ENCODE measurements around the gene OSCP1. TPM values are rescaled to one million over a fixed set of nuclear protein-coding genes. Genes with fewer than 3 reads are reported as not detected.
A peak's percentile ranks its signal among the peaks of the same experiment; 100 is the strongest.

Gene OSCP1
- total RNA-seq, 2 experiments from 2014 or later: 1.2 to 1.5 TPM

DNA sequence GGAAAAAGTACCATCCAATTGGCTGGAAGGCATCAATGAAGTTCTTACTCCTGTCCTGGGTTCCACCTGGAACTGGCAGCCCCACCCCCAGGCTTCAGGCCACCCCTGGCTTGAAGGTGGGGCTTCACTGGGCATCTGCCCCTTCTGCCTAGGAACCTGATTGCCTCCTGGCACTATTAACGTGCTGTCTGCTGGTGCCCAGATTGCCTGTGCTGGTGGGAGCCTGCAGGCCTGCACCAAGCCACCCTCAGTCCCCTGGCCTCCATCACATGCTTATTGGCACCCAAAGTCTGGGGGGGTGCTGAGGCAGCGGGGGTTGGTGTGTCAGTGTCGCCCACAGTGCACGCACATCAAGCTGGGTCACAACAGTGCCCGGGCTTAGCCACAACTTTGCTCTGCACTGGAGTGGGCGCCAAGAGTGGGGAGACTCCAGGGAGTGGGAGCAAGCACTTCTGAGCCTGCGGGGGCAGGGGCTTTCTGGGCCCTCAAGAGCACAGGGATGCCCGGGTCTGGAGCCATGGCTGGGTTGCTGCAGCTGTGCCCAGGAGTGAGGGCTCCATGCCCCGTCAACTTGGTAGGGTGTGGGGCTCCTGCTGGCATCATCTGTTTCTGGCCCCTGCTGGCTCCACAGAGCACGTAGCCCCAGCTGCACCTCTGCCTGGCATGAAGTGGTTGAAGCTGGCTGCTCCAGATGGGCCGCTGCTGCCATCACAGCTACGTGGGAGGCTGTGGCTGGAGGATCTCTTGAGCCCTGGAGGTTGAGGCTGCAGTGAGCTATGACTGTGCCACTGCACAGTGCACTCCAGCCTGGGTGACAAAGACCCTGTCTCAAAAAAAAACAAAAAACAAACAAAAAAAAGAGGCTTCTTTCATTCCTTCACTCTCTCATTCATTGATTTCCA is 48.4 kb downstream of the OSCP1 start:
- Mint-ChIP-seq H3K27ac (peak overlapping the region; percentile 69), H3K27me3 (no peaks in the 10 kb centered on the region), H3K9me3 (no peaks in the 10 kb centered on the region), H3K36me3 (ENCODE audit: low read depth) (no peaks in the 10 kb centered on the region), H3K4me1 (ENCODE audit: low read depth) (peaks cover 20% of the 10 kb centered on the region), H3K4me3 (peak overlapping the region; percentile 59)
- TF ChIP-seq, protein P1, sequence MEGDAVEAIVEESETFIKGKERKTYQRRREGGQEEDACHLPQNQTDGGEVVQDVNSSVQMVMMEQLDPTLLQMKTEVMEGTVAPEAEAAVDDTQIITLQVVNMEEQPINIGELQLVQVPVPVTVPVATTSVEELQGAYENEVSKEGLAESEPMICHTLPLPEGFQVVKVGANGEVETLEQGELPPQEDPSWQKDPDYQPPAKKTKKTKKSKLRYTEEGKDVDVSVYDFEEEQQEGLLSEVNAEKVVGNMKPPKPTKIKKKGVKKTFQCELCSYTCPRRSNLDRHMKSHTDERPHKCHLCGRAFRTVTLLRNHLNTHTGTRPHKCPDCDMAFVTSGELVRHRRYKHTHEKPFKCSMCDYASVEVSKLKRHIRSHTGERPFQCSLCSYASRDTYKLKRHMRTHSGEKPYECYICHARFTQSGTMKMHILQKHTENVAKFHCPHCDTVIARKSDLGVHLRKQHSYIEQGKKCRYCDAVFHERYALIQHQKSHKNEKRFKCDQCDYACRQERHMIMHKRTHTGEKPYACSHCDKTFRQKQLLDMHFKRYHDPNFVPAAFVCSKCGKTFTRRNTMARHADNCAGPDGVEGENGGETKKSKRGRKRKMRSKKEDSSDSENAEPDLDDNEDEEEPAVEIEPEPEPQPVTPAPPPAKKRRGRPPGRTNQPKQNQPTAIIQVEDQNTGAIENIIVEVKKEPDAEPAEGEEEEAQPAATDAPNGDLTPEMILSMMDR (IDR thresholded peaks at IDR 0.05): no peak
- POLR2A ChIA-PET: interaction anchor here (1.1 kb wide), 1 partner anchor 32 kb away, joined by 3 read pairs; no protein-coding TSS in a partner anchor
- no peak for ATAC-seq
- intact Hi-C loops (cut with micrococcal nuclease): no loop called here
- CTCF ChIA-PET: interaction anchor here (1.5 to 6.2 kb wide), 2 partner anchors 15 to 34 kb away, joined by 4 to 29 read pairs; no protein-coding TSS in a partner anchor
- DNase-seq: no peak

- peaks cover 5% of the 10 kb centered on the region for H3K36me3 Mint-ChIP-seq (ENCODE audit: low read depth)
- peak; percentile 88 for DNase-seq
- H3K27me3 Mint-ChIP-seq: no peaks in the 10 kb centered on the region
- intact Hi-C loops (cut with micrococcal nuclease): no loop called here
- ChIA-PET POLR2A (interaction anchor here (1.0 to 6.3 kb wide), 4 partner anchors 10 to 32 kb away, joined by 3 to 119 read pairs (median 4); partner anchors contain the start of gene STK40), CTCF (interaction anchor here (0.5 to 6.2 kb wide), 6 partner anchors 11 to 115 kb away, joined by 3 to 29 read pairs (median 3); no protein-coding TSS in a partner anchor)
- peak overlapping the region; percentile 69 for H3K27ac Mint-ChIP-seq
- H3K4me3 Mint-ChIP-seq: peak overlapping the region; percentile 59
- peak; percentile 71 for ATAC-seq
- TF ChIP-seq, protein P1 (IDR thresholded peaks at IDR 0.05): no peak
- no peaks in the 10 kb centered on the region for H3K9me3 Mint-ChIP-seq
- peaks cover 26% of the 10 kb centered on the region for H3K4me1 Mint-ChIP-seq (ENCODE audit: low read depth)
These were observed 49.2 kb downstream of the OSCP1 start for GRCh38 chr1:36400825-36401601.

GRCh38 chr1:36400514-36400824 is 49.8 kb downstream of the OSCP1 start:
- intact Hi-C loops (cut with micrococcal nuclease): no loop called here
- H3K27me3 Mint-ChIP-seq: no peaks in the 10 kb centered on the region
- TF ChIP-seq, protein P1 (IDR thresholded peaks at IDR 0.05): no peak
- DNase-seq: no peak
- no peak for ATAC-seq
- no peak overlapping the region for H3K4me3 Mint-ChIP-seq
- H3K27ac Mint-ChIP-seq: no peak overlapping the region
- POLR2A ChIA-PET: interaction anchor here (0.6 to 6.3 kb wide), 5 partner anchors 9 to 290 kb away, joined by 3 to 119 read pairs (median 3); partner anchors contain the start of gene STK40
- no peaks in the 10 kb centered on the region for H3K9me3 Mint-ChIP-seq
- CTCF ChIA-PET: interaction anchor here (0.5 to 6.2 kb wide), 6 partner anchors 12 to 115 kb away, joined by 3 to 29 read pairs (median 3); no protein-coding TSS in a partner anchor
- peaks cover 26% of the 10 kb centered on the region for H3K4me1 Mint-ChIP-seq (ENCODE audit: low read depth)
- H3K36me3 Mint-ChIP-seq (ENCODE audit: low read depth): peaks cover 5% of the 10 kb centered on the region

DNA sequence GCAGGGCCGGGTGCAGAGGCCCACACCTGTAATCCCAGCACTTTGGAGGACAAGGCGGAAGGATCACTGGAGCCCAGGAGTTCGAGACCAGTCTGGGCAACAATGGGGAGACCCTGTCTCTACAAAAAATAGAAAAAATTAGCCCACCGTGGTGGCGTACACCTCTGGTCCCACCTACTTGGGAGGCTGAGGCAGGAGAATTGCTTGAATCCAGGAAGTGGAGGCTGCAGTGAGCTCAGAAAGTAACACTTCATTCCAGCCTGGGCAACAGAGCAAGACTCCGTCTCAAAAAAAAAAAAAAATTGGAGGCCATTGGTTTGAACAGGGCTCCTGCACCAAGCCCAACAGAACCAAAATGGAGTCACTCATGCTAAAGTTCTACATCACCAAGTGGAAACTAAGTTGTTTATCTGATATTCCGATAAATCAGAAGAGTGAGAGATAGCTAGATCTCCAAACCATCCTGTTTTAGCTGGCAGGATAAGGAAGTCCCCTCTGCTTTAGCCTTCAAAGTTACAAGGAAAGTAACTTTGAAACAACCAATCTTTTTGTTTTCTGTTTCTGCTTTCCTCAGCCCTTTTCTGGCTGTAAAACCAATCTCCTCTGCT is 51.8 kb downstream of the OSCP1 start:
- no peak for DNase-seq

More for the DNA sequence above, 51.8 kb downstream of the OSCP1 start:
- ATAC-seq: no peak
- POLR2A ChIA-PET: interaction anchor here (1.2 to 6.3 kb wide), 9 partner anchors 10 to 237 kb away, joined by 3 to 119 read pairs (median 10); partner anchors contain the start of genes EVA1B and STK40
- H3K9me3 Mint-ChIP-seq: no peaks in the 10 kb centered on the region
- peaks cover 29% of the 10 kb centered on the region for H3K4me1 Mint-ChIP-seq (ENCODE audit: low read depth)
- CTCF ChIA-PET: interaction anchor here (0.9 to 6.2 kb wide), 7 partner anchors 12 to 249 kb away, joined by 3 to 29 read pairs (median 7); partner anchors contain the start of gene TRAPPC3
- H3K27ac Mint-ChIP-seq: peak overlapping the region; percentile 99
- TF ChIP-seq, protein P1 (IDR thresholded peaks at IDR 0.05): no peak
- H3K36me3 Mint-ChIP-seq (ENCODE audit: low read depth): peaks cover 12% of the 10 kb centered on the region
- H3K4me3 Mint-ChIP-seq: peak overlapping the region; percentile 84
- intact Hi-C loops (cut with micrococcal nuclease): no loop called here
- H3K27me3 Mint-ChIP-seq: no peaks in the 10 kb centered on the region

All from activated CD8-positive, alpha-beta T cell treated with anti-CD3 and anti-CD28 coated beads for 36 hours (primary cell).